Endothelial cell of umbilical vein (primary cell): ENCODE data around the gene CLDN5. TPM values are rescaled to one million over a fixed set of nuclear protein-coding genes. Genes with fewer than 3 reads are reported as not detected.

Source experiments
- BruUV-seq: library from RNA; stranded (reverse); fragments of 400-500 nt; replicated peaks from 2 replicates; lab custom pipeline; 2021; lab: Mats Ljungman, UMichigan
- CTCF ChIA-PET: fragments of 300-600, 350-600 bp; sonication (Branson Sonifier 250); formaldehyde crosslinking; loops from one replicate; lab custom pipeline; 2021; ENCODE audit warnings: antibody characterized with exemption, inconsistent platforms; lab: Charles Lee
- POLR2A ChIA-PET: fragments of 300-600, 350-600 bp; sonication (Branson Sonifier 250); formaldehyde crosslinking; loops from one replicate; lab custom pipeline; 2021; ENCODE audit warnings: antibody characterized with exemption, inconsistent platforms; lab: Charles Lee
- DNase-seq: peaks from one replicate; pipeline ENCODE4 v3.0.0-alpha.2; 2011; ENCODE audit warnings: low read depth, low spot score
- FAIRE-seq: peaks from 2 replicates; lab custom pipeline; 2011; peaks lifted over from hg19 to GRCh38; lab: Jason Lieb, UNC
- H2AFZ ChIP-seq: 2 replicates; pipeline ENCODE4 v1.6.0; 2012; ENCODE audit warnings: low read depth, low read length, control low read depth, inconsistent platforms
- H3K27ac ChIP-seq: 2 replicates; pipeline ENCODE4 v1.5.1; 2011; ENCODE audit warnings: low read depth, mild to moderate bottlenecking, control low read depth, low read length, moderate library complexity; ENCODE audit not compliant: insufficient read depth
- H3K27me3 ChIP-seq, 2 experiments: 2 replicates each; pipeline versions ENCODE4 v1.6.0 to v1.6.1; 2011; ENCODE audit warnings: low read length in 2 of 2, mixed read lengths in 1 of 2; ENCODE audit not compliant: control insufficient read depth in 2 of 2, insufficient read depth in 2 of 2
- H3K36me3 ChIP-seq, 2 experiments: 2 replicates in 1 of 2; 3 replicates in 1 of 2; pipeline ENCODE4 v1.5.1; 2011; ENCODE audit warnings: low read length in 2 of 2, mild to moderate bottlenecking in 1 of 2, moderate library complexity in 1 of 2; ENCODE audit not compliant: control insufficient read depth in 2 of 2, insufficient read depth in 2 of 2; ENCODE audit errors: extremely low read depth in 1 of 2
- H3K4me1 ChIP-seq: 3 replicates; pipeline ENCODE4 v1.5.1; 2011; ENCODE audit warnings: mild to moderate bottlenecking, low read length; ENCODE audit not compliant: control insufficient read depth, insufficient read depth; ENCODE audit errors: extremely low read depth
- H3K4me2 ChIP-seq: 2 replicates; pipeline ENCODE4 v1.6.1; 2011; ENCODE audit warnings: low read length, control low read depth, mixed read lengths; ENCODE audit not compliant: insufficient read depth
- H3K4me3 ChIP-seq, 3 experiments: fragments of 200-600 bp in 1 of 3; sonication (generic), shearing (Covaris generic) in 1 of 3; replicated peaks in 1 of 3; 2 replicates each; pipeline ENCODE4 v1.5.1; 2011 to 2016; ENCODE audit warnings: control low read depth in 3 of 3, low read length in 3 of 3, mild to moderate bottlenecking in 2 of 3, inconsistent platforms in 1 of 3, low read depth in 1 of 3, moderate library complexity in 1 of 3; ENCODE audit not compliant: insufficient read depth in 1 of 3
- H3K79me2 ChIP-seq: 2 replicates; pipeline ENCODE4 v1.6.0; 2012; ENCODE audit warnings: low read length, inconsistent platforms; ENCODE audit not compliant: control insufficient read depth, insufficient read depth
- H3K9ac ChIP-seq: replicated peaks from 2 replicates; pipeline ENCODE3; 2011; ENCODE audit warnings: low read length, control low read depth; ENCODE audit not compliant: insufficient read depth; ENCODE audit errors: extremely low read depth
- H3K9me1 ChIP-seq: replicated peaks from 3 replicates; pipeline ENCODE4 v1.6.0; 2011; ENCODE audit warnings: mild to moderate bottlenecking, low read length; ENCODE audit not compliant: control insufficient read depth, insufficient read depth; ENCODE audit errors: extremely low read depth
- H3K9me3 ChIP-seq: replicated peaks from 2 replicates; pipeline ENCODE4 v1.5.1; 2012; ENCODE audit warnings: low read length, inconsistent platforms; ENCODE audit not compliant: control insufficient read depth, insufficient read depth
- H4K20me1 ChIP-seq: replicated peaks from 2 replicates; pipeline ENCODE3; 2011; ENCODE audit warnings: mild to moderate bottlenecking, low read length; ENCODE audit not compliant: control insufficient read depth, insufficient read depth; ENCODE audit errors: extremely low read depth
- EZH2 ChIP-seq: IDR thresholded peaks from 2 replicates; pipeline ENCODE4 v1.6.1; 2012; ENCODE audit warnings: borderline replicate concordance, low read depth, mild to moderate bottlenecking, moderate library complexity, low read length, inconsistent platforms; ENCODE audit not compliant: severe bottlenecking
- FOS ChIP-seq: IDR thresholded peaks from 2 replicates; pipeline ENCODE4 v1.6.1; 2011; ENCODE audit warnings: mild to moderate bottlenecking, low read length, moderate library complexity, borderline replicate concordance; ENCODE audit not compliant: insufficient read depth
- GATA2 ChIP-seq: IDR thresholded peaks from 2 replicates; pipeline ENCODE4 v1.7.0; 2011; ENCODE audit warnings: low read depth, mild to moderate bottlenecking, moderate library complexity, mixed read lengths, low read length; ENCODE audit not compliant: insufficient read length, insufficient read depth
- JUN ChIP-seq: IDR thresholded peaks from 2 replicates; pipeline ENCODE4 v1.6.1; 2011; ENCODE audit warnings: borderline replicate concordance, low read depth; ENCODE audit not compliant: insufficient read length, insufficient read depth
- MYC ChIP-seq: IDR thresholded peaks from one replicate; pipeline ENCODE4 v1.6.1; 2011; ENCODE audit warnings: mild to moderate bottlenecking, low read depth, low read length
- POLR2A ChIP-seq: IDR thresholded peaks from 2 replicates; pipeline ENCODE4 v1.6.1; 2012; ENCODE audit warnings: low read depth, mild to moderate bottlenecking, control low read depth, low read length
- POLR2AphosphoS5 ChIP-seq: IDR thresholded peaks from 2 replicates; pipeline ENCODE4 v1.6.1; 2012; ENCODE audit warnings: low read depth, mild to moderate bottlenecking, control low read depth, low read length, moderate library complexity; ENCODE audit not compliant: insufficient read depth
- dilution Hi-C: fragments of 300-500 bp; cut with MboI; formaldehyde crosslinking; loops from one replicate; pipeline ENCODE4 v1.15.0; 2019; ENCODE audit warnings: low sequenced_read_pairs; ENCODE audit not compliant: extremely low pct_ligation_motif_present
- intact Hi-C: fragments of 100-400 bp; cut with micrococcal nuclease; formaldehyde crosslinking; loops from one replicate; pipeline ENCODE4 v1.10.0; 2022
- polyA plus RNA-seq, 4 experiments: library from polyadenylated mRNA; depleted of rRNA in 3 of 4; stranded (reverse) in 3 of 4; unstranded in 1 of 4; fragments of >200 nt; gene quantifications; 2 replicates each; pipeline versions ENCODE4 v1.2.1 to v1.2.3, GENCODE V29; 2011 to 2012; ENCODE audit warnings: missing spikeins in 1 of 4
- total RNA-seq: library from RNA; stranded (reverse); gene quantifications from 2 replicates; pipeline ENCODE4 v1.2.3, GENCODE V29; 2021
- TF ChIP-seq, protein P1 (sequence below), 2 donors: IDR thresholded peaks; 1 replicate in 1 of 2; 2 replicates in 1 of 2; pipeline ENCODE4 v1.5.1; 2011; ENCODE audit warnings: low read length in 2 of 2, mild to moderate bottlenecking in 2 of 2, moderate library complexity in 2 of 2, control low read depth in 1 of 2, inconsistent platforms in 1 of 2, low read depth in 1 of 2; ENCODE audit not compliant: insufficient read depth in 1 of 2; ENCODE audit errors: extremely low read depth in 1 of 2
- TF ChIP-seq, protein P2 (sequence below): IDR thresholded peaks from 2 replicates; pipeline ENCODE4 v1.6.1; 2011; ENCODE audit not compliant: insufficient read depth, insufficient read length

The CLDN5 gene
- total and polyA plus RNA-seq, 2 donors (not counting 3 experiments of a cell fraction or from before 2014, with no cell fraction given), result 198 to 252 TPM

DNA sequence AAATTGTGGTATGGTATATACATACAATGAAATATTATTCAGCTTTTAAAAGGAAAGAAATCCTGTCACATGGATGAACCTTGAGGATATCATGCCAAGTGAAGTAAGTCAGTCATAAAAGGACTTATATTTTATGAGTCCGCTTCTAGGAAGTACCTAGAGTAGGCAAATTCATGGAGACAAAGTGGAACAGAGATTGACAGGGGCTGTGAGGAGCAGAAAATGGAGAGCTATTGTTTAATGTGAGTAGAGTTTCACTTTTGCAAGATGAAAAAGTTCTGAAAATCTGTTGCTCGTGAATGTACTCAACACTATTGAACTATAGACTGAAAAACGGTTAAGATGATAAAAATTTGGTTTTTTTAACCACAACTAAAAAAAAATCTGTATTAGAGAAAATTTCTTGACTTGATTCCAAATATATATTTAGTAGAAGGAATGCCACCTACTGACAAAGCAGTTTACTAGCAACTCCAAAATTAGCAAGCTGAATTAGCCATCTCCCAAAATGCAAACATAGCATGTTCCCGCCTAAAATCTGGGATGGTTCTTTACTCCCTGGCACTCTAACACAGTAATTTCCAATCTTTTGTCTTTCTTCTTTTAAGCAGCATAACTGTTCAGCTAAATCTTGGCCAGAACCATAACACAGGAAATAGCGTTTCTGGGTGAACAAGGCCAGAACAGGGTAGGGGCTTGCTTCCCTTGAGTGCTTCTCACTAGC is 46.7 kb downstream of the CLDN5 start:
- no peaks in the 10 kb centered on the region for H3K9me1 ChIP-seq
- peaks cover 64% of the 10 kb centered on the region for H3K79me2 ChIP-seq
- no peak overlapping the region for H2AFZ ChIP-seq
- H3K9ac ChIP-seq, result peak overlapping the region; percentile 99
- no peaks in the 10 kb centered on the region for H3K27me3 ChIP-seq
- POLR2A ChIA-PET, result interaction anchor here (1.6 kb wide), 2 partner anchors 19 to 41 kb away, joined by 3 to 4 read pairs; no protein-coding TSS in a partner anchor
- no peak for TF ChIP-seq JUN
- TF ChIP-seq, protein P1, sequence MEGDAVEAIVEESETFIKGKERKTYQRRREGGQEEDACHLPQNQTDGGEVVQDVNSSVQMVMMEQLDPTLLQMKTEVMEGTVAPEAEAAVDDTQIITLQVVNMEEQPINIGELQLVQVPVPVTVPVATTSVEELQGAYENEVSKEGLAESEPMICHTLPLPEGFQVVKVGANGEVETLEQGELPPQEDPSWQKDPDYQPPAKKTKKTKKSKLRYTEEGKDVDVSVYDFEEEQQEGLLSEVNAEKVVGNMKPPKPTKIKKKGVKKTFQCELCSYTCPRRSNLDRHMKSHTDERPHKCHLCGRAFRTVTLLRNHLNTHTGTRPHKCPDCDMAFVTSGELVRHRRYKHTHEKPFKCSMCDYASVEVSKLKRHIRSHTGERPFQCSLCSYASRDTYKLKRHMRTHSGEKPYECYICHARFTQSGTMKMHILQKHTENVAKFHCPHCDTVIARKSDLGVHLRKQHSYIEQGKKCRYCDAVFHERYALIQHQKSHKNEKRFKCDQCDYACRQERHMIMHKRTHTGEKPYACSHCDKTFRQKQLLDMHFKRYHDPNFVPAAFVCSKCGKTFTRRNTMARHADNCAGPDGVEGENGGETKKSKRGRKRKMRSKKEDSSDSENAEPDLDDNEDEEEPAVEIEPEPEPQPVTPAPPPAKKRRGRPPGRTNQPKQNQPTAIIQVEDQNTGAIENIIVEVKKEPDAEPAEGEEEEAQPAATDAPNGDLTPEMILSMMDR (IDR thresholded peaks at IDR 0.05; ENCODE audit: extremely low read depth in 1 of 2, insufficient read depth in 1 of 2, low read depth in 1 of 2, low read length in 2 of 2), result peak in 1 of 2 donors; percentile 1
- BruUV-seq, result no TSS peak
- dilution Hi-C loops (no loop called here), intact Hi-C loops (loop anchor here (1.0 to 10.0 kb wide), 4 partner anchors 31 to 237 kb away; partner anchors contain the start of genes C22orf39, MRPL40 and SEPTIN5)
- CTCF ChIA-PET, result interaction anchor here (0.8 to 4.7 kb wide), 14 partner anchors 10 to 298 kb away, joined by 3 to 67 read pairs (median 4); partner anchors contain the start of genes HIRA and SLC25A1
- no peaks in the 10 kb centered on the region for H3K9me3 ChIP-seq
- peak overlapping the region; percentile 100 for H3K27ac ChIP-seq
- H3K4me3 ChIP-seq, result peak overlapping the region; percentile 53 to 87 (median 83)
- no peaks in the 10 kb centered on the region for H4K20me1 ChIP-seq
- peaks cover 14 to 18% of the 10 kb centered on the region in 2 experiments for H3K36me3 ChIP-seq
- peak overlapping the region; percentile 98 for H3K4me2 ChIP-seq
- DNase-seq (peak; percentile 49), FAIRE-seq (peak; percentile 87)
- peaks cover 28% of the 10 kb centered on the region for H3K4me1 ChIP-seq

DNA sequence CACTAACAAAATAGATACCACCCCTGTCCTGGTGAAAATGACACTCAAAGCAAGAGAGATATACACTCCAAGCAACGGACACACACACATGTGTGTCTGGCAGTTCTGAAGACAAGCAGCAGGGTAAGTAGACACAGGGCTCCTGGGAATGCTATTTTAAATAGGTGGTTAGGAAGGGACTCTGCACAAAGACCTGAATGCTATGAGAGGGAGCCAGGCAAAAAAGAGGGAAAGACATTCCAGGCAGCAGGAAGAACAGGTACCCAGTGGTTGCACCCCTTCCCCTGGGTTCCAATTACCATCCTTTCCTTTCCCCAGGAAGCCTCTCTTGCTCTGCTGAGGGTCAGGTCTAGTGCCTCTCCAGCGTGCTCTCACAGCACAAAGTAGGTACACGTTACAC is 48.2 kb downstream of the CLDN5 start:
- no peak overlapping the region for H3K9ac ChIP-seq
- no peaks in the 10 kb centered on the region for H3K27me3 ChIP-seq
- intact Hi-C loops, result loop anchor here (10.0 kb wide), 1 partner anchor 239 kb away; the partner anchor contains the start of gene SEPTIN5
- peaks cover 22% of the 10 kb centered on the region for H3K4me1 ChIP-seq
- dilution Hi-C loops, result no loop called here
- FAIRE-seq (no peak), DNase-seq (no peak)
- no peaks in the 10 kb centered on the region for H3K9me1 ChIP-seq
- H3K36me3 ChIP-seq, result peaks cover 21 to 27% of the 10 kb centered on the region in 2 experiments
- no peak overlapping the region for H3K4me3 ChIP-seq
- no peak overlapping the region for H3K27ac ChIP-seq
- ChIA-PET CTCF (no interaction called here), POLR2A (no interaction called here)
- TF ChIP-seq, protein P2, sequence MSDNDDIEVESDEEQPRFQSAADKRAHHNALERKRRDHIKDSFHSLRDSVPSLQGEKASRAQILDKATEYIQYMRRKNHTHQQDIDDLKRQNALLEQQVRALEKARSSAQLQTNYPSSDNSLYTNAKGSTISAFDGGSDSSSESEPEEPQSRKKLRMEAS, result no peak
- no peak for TF ChIP-seq EZH2
- no peak for TF ChIP-seq POLR2A
- TF ChIP-seq, protein P1 (IDR thresholded peaks at IDR 0.05; ENCODE audit: extremely low read depth in 1 of 2, insufficient read depth in 1 of 2, low read depth in 1 of 2, low read length in 2 of 2), result no peak
- TF ChIP-seq MYC, result no peak
- no peak for TF ChIP-seq GATA2
- no peak for TF ChIP-seq FOS
- no peak for TF ChIP-seq POLR2AphosphoS5
- TF ChIP-seq JUN, result no peak
- H3K79me2 ChIP-seq, result peaks cover 61% of the 10 kb centered on the region
- no peak overlapping the region for H3K4me2 ChIP-seq
- H4K20me1 ChIP-seq, result no peaks in the 10 kb centered on the region
- H3K9me3 ChIP-seq, result no peaks in the 10 kb centered on the region
- H2AFZ ChIP-seq, result no peak overlapping the region
- no TSS peak for BruUV-seq
